ENCODE measurements around the gene WNT7A. TPM values are rescaled to one million over a fixed set of nuclear protein-coding genes. Genes with fewer than 3 reads are reported as not detected.

WNT7A gene
- polyA plus RNA-seq, 2 donors: 0.09 to 0.37 TPM

DNA sequence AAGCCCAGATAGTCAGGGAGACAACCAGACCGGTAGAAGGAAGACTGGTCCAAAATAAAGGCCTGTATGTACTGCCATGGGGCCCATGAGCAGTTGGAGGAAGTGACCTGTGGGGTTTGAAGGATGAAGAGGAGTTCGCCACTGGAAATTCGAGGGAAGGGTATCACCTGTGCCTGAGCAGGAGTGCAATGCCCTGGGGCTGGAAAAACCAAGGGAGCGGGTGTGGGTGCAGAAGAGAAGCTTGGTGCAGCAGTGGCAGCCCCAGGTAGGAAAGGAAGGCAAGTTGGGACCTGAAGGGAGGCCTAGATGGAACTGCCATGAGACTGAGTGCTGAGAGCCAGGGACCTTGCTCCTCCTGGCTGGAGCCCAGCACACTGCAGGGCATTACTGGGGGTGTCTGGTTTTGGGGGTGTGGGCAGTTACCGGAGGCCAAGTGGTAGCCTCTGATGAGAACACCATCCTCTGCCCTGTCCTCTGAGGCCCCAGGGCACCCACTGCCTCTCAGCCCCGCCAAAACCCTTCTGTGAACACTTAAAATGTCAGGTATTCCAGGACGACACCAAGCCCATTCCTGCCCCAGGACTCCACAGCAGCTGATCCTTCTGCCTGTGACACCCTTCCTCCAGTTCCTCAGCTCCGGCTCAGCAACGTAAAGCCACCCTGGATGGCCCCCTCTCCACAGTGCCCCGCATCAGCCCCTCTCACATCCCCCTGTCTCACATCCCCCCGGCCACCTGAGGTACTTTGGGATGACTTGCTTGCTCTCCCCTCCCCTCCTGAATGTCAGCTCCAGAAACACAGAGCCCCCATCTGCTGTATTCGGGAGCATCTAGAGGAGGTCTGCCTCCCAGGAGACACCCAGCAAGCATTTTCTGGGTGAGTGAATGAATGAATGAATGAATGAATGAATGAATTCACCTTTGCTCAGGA is 42.9 kb downstream of the WNT7A start:
- Histone ChIP-seq H3K27ac (ENCODE audit: low read depth in 2 of 2, low read length in 1 of 2) (no peak overlapping the region), H3K36me3 (ENCODE audit: control insufficient read depth in 2 of 2, insufficient read depth in 2 of 2, low read length in 1 of 2) (no peaks in the 10 kb centered on the region), H3K4me3 (ENCODE audit: low read depth in 1 of 2, low read length in 2 of 2) (no peak overlapping the region), H3K9me3 (ENCODE audit: control insufficient read depth in 2 of 2, insufficient read depth in 1 of 2, low read depth in 1 of 2, low read length in 1 of 2) (no peaks in the 10 kb centered on the region), H3K4me1 (ENCODE audit: control insufficient read depth in 2 of 2, insufficient read depth in 2 of 2, low read length in 1 of 2) (peaks cover 0 to 8% of the 10 kb centered on the region in 2 donors), H3K27me3 (ENCODE audit: control insufficient read depth in 1 of 2, insufficient read depth in 2 of 2, low read length in 2 of 2) (peaks cover 0 to 3% of the 10 kb centered on the region in 2 donors)
- WGBS, 2 donors: 62 to 67% methylated on average over 12 of the region's 12 CpGs

- no peak overlapping the region for H3K4me3 ChIP-seq (ENCODE audit: low read depth in 1 of 2, low read length in 2 of 2)
- 83 to 87% methylated on average over 9 of the region's 9 CpGs for whole genome bisulfite sequencing, 2 donors
- H3K27me3 ChIP-seq (ENCODE audit: control insufficient read depth in 1 of 2, insufficient read depth in 2 of 2, low read length in 2 of 2): peaks cover 0 to 3% of the 10 kb centered on the region in 2 donors
- H3K4me1 ChIP-seq (ENCODE audit: control insufficient read depth in 2 of 2, insufficient read depth in 2 of 2, low read length in 1 of 2): peaks cover 0 to 10% of the 10 kb centered on the region in 2 donors
- H3K9me3 ChIP-seq (ENCODE audit: control insufficient read depth in 2 of 2, insufficient read depth in 1 of 2, low read depth in 1 of 2, low read length in 1 of 2): peaks cover 0 to 3% of the 10 kb centered on the region in 2 donors
- no peak overlapping the region for H3K27ac ChIP-seq (ENCODE audit: low read depth in 2 of 2, low read length in 1 of 2)
- H3K36me3 ChIP-seq (ENCODE audit: control insufficient read depth in 2 of 2, insufficient read depth in 2 of 2, low read length in 1 of 2): no peaks in the 10 kb centered on the region
These were observed 44.6 kb downstream of the WNT7A start for GRCh38 chr3:13835246-13835645.

DNA sequence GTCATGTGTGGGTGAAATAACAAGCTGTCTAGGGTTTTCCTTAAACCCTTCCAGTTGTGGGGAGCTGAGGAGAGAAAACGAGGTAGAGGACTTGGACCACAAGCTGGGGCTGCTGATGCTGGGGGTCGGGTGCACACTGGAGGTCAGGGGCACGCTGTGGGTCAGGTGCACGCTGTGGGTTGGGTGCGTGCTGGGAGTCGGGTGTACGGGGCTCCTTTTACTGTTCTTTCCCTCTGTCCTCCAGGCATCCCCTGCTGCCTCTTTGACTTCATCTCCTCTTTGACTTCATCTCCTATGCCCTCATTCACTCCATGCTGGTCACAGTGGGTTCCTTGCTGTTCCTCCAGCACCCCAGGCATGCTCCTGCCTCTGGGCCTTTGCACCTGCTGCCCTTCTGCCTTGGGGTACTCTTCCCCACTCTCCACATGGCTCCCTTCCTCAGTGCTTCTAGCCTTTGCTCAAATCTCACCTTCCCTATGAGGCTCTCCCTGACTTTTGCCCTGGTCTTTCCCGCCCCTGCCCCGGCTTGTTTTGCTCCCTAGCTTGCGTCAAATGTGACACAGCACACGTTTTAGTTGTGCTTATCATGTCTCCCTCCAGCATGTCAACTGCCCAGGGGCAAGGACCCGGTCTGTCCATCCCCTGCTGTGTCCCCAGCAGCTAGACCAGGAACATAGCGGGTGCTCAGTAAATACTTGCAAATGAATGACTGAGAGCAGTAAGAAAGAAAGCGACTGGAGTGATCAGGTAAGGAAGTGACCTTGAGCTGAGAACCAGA is 45.4 kb downstream of the WNT7A start:
- Histone ChIP-seq H3K4me3 (ENCODE audit: low read depth in 1 of 2, low read length in 2 of 2) (no peak overlapping the region), H3K27me3 (ENCODE audit: control insufficient read depth in 1 of 2, insufficient read depth in 2 of 2, low read length in 2 of 2) (peaks cover 0 to 3% of the 10 kb centered on the region in 2 donors), H3K9me3 (ENCODE audit: control insufficient read depth in 2 of 2, insufficient read depth in 1 of 2, low read depth in 1 of 2, low read length in 1 of 2) (peaks cover 0 to 3% of the 10 kb centered on the region in 2 donors), H3K36me3 (ENCODE audit: control insufficient read depth in 2 of 2, insufficient read depth in 2 of 2, low read length in 1 of 2) (no peaks in the 10 kb centered on the region), H3K4me1 (ENCODE audit: control insufficient read depth in 2 of 2, insufficient read depth in 2 of 2, low read length in 1 of 2) (peaks cover 0 to 10% of the 10 kb centered on the region in 2 donors), H3K27ac (ENCODE audit: low read depth in 2 of 2, low read length in 1 of 2) (no peak overlapping the region)
- WGBS, 2 donors: 70 to 76% methylated on average over 14 of the region's 14 CpGs

DNA sequence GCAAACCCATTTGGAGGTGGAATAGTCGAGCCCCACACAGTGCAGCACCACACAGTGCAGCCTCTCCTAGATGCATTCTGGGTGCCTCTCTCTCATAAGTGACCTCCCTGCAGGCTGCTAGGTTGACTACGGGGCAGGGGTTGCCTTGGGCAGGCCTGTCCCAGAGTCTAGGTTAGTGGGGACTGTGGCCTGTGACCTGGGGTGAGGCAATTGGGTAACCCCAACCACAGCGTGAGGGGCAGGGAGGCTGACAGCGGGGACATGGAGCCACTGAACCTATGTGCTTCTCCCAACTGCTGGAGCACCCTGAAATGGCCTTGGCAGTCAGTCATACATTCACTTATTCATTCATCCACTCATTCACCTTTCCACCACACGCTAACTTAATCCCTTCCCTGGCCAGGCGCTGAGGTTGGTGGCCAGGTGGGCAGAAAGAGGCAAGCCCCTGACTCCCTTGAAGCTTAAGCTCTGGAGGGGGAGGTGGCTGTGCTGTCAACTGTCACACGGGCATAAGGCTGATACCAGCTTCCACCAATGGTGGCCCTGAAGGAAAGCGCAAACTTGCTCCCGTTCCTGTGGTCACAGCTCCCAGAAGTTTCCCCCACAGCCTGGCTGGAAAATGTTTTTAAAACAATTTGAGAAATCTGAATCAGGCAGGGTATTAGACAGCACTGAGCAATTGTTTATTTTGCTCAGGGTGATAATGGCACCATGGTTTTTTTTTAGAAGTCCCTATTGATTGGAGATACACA is 46.2 kb downstream of the WNT7A start:
- 83 to 85% methylated on average over 8 to 9 of the region's 9 CpGs for WGBS, 2 donors
- Histone ChIP-seq H3K27ac (ENCODE audit: low read depth in 2 of 2, low read length in 1 of 2) (no peak overlapping the region), H3K27me3 (ENCODE audit: control insufficient read depth in 1 of 2, insufficient read depth in 2 of 2, low read length in 2 of 2) (peaks cover 0 to 3% of the 10 kb centered on the region in 2 donors), H3K4me3 (ENCODE audit: low read depth in 1 of 2, low read length in 2 of 2) (no peak overlapping the region), H3K36me3 (ENCODE audit: control insufficient read depth in 2 of 2, insufficient read depth in 2 of 2, low read length in 1 of 2) (no peaks in the 10 kb centered on the region), H3K4me1 (ENCODE audit: control insufficient read depth in 2 of 2, insufficient read depth in 2 of 2, low read length in 1 of 2) (peaks cover 0 to 10% of the 10 kb centered on the region in 2 donors), H3K9me3 (ENCODE audit: control insufficient read depth in 2 of 2, insufficient read depth in 1 of 2, low read depth in 1 of 2, low read length in 1 of 2) (peaks cover 0 to 3% of the 10 kb centered on the region in 2 donors)

DNA sequence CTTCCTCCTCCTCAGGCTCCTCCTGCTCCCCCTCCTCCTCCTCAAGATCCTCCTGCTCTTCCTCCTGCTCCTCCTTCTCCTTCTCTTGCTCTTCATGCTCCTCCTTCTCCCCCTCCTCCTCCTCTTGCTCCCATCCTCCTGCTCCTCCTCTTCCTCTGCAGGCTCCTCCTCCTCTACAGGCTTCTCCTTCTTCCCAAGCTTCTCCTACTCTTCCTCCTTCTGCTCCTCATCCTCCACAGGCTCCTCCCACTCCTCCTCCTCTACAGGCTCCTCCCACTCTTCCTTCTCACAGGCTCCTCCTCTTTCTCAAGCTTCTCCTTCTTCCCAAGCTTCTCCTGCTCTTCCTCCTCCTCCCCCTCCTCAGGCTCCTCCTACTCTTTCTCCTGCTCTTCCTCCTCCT is 47.7 kb downstream of the WNT7A start:
- Histone ChIP-seq H3K27me3 (ENCODE audit: control insufficient read depth in 1 of 2, insufficient read depth in 2 of 2, low read length in 2 of 2) (peaks cover 0 to 3% of the 10 kb centered on the region in 2 donors), H3K4me3 (ENCODE audit: low read depth in 1 of 2, low read length in 2 of 2) (no peak overlapping the region), H3K36me3 (ENCODE audit: control insufficient read depth in 2 of 2, insufficient read depth in 2 of 2, low read length in 1 of 2) (no peaks in the 10 kb centered on the region), H3K4me1 (ENCODE audit: control insufficient read depth in 2 of 2, insufficient read depth in 2 of 2, low read length in 1 of 2) (peaks cover 0 to 19% of the 10 kb centered on the region in 2 donors), H3K27ac (ENCODE audit: low read depth in 2 of 2, low read length in 1 of 2) (no peak overlapping the region), H3K9me3 (ENCODE audit: control insufficient read depth in 2 of 2, insufficient read depth in 1 of 2, low read depth in 1 of 2, low read length in 1 of 2) (peaks cover 0 to 3% of the 10 kb centered on the region in 2 donors)

GRCh38 chr3:13831386-13831996 is 48.4 kb downstream of the WNT7A start:
- Histone ChIP-seq H3K36me3 (ENCODE audit: control insufficient read depth in 2 of 2, insufficient read depth in 2 of 2, low read length in 1 of 2) (no peaks in the 10 kb centered on the region), H3K27ac (ENCODE audit: low read depth in 2 of 2, low read length in 1 of 2) (no peak overlapping the region), H3K4me1 (ENCODE audit: control insufficient read depth in 2 of 2, insufficient read depth in 2 of 2, low read length in 1 of 2) (peaks cover 0 to 18% of the 10 kb centered on the region in 2 donors), H3K27me3 (ENCODE audit: control insufficient read depth in 1 of 2, insufficient read depth in 2 of 2, low read length in 2 of 2) (peaks cover 0 to 3% of the 10 kb centered on the region in 2 donors), H3K9me3 (ENCODE audit: control insufficient read depth in 2 of 2, insufficient read depth in 1 of 2, low read depth in 1 of 2, low read length in 1 of 2) (peaks cover 0 to 3% of the 10 kb centered on the region in 2 donors), H3K4me3 (ENCODE audit: low read depth in 1 of 2, low read length in 2 of 2) (no peak overlapping the region)
- WGBS, 2 donors: 84 to 89% methylated on average over 8 of the region's 8 CpGs

GRCh38 chr3:13829311-13829710 is 50.6 kb downstream of the WNT7A start:
- Histone ChIP-seq H3K4me3 (ENCODE audit: low read depth in 1 of 2, low read length in 2 of 2) (no peak overlapping the region), H3K27ac (ENCODE audit: low read depth in 2 of 2, low read length in 1 of 2) (no peak overlapping the region), H3K27me3 (ENCODE audit: control insufficient read depth in 1 of 2, insufficient read depth in 2 of 2, low read length in 2 of 2) (no peaks in the 10 kb centered on the region), H3K4me1 (ENCODE audit: control insufficient read depth in 2 of 2, insufficient read depth in 2 of 2, low read length in 1 of 2) (peaks cover 0 to 18% of the 10 kb centered on the region in 2 donors), H3K9me3 (ENCODE audit: control insufficient read depth in 2 of 2, insufficient read depth in 1 of 2, low read depth in 1 of 2, low read length in 1 of 2) (peaks cover 0 to 3% of the 10 kb centered on the region in 2 donors), H3K36me3 (ENCODE audit: control insufficient read depth in 2 of 2, insufficient read depth in 2 of 2, low read length in 1 of 2) (no peaks in the 10 kb centered on the region)
- 86 to 87% methylated on average over 11 of the region's 11 CpGs for WGBS, 2 donors

DNA sequence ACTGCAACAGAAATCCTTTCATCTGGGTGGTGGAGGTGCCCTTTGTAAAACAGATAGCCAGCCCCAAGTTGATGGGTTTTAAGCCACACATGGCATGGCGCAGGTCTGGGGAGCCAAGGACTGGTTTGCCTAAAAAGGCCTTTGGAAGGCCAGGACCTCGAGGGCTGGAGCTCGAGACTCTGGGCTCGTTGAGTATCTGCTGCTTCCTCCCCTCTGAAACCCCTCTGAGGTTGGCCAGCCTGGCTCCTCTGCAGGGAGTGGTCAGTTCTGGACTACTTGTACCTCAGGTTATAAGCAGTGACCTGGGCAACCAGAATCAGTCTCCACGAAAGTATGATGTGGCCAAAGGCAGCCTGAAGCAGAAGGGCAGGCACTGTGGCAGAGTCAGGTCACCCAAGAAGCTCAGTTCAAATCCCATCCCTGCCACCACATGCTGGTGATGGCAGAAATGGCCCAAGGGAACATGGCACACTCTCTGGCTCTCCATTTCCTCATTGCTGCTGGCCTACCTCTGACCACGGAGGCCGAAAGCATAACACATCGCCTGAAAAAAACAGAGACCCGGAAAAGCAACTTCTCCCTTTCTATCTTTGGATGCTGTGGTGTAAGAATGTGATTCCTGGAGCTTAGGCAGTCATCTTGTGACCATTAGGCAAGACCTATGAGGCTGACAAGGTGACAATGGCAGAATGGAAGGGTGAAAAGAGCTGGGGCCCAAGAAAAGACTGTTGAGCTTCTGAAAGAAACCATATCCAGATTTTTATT is 51.2 kb downstream of the WNT7A start:
- Histone ChIP-seq H3K4me1 (ENCODE audit: control insufficient read depth in 2 of 2, insufficient read depth in 2 of 2, low read length in 1 of 2) (peaks cover 0 to 16% of the 10 kb centered on the region in 2 donors), H3K27ac (ENCODE audit: low read depth in 2 of 2, low read length in 1 of 2) (no peak overlapping the region), H3K27me3 (ENCODE audit: control insufficient read depth in 1 of 2, insufficient read depth in 2 of 2, low read length in 2 of 2) (no peaks in the 10 kb centered on the region), H3K36me3 (ENCODE audit: control insufficient read depth in 2 of 2, insufficient read depth in 2 of 2, low read length in 1 of 2) (no peaks in the 10 kb centered on the region), H3K4me3 (ENCODE audit: low read depth in 1 of 2, low read length in 2 of 2) (no peak overlapping the region), H3K9me3 (ENCODE audit: control insufficient read depth in 2 of 2, insufficient read depth in 1 of 2, low read depth in 1 of 2, low read length in 1 of 2) (peaks cover 0 to 3% of the 10 kb centered on the region in 2 donors)
- 81 to 88% methylated on average over 9 of the region's 9 CpGs for WGBS, 2 donors
